Stimulated activated CD8-positive, alpha-beta memory T cell treated with anti-CD3 and anti-CD28 coated beads, Interleukin-15, amount 100 ng/mL, for 1 hour (primary cell): ENCODE results near the gene ACSF3.
"Not testable (repeated sequence)": the region's sequence is repeated elsewhere in the genome, so short reads cannot be mapped to it uniquely, and the experiment has no call there.

Experiments used
- DNase-seq: peaks from one replicate; pipeline ENCODE4 v3.0.0-alpha.2; 2020; ENCODE audit warnings: low read depth

Gene ACSF3

DNA sequence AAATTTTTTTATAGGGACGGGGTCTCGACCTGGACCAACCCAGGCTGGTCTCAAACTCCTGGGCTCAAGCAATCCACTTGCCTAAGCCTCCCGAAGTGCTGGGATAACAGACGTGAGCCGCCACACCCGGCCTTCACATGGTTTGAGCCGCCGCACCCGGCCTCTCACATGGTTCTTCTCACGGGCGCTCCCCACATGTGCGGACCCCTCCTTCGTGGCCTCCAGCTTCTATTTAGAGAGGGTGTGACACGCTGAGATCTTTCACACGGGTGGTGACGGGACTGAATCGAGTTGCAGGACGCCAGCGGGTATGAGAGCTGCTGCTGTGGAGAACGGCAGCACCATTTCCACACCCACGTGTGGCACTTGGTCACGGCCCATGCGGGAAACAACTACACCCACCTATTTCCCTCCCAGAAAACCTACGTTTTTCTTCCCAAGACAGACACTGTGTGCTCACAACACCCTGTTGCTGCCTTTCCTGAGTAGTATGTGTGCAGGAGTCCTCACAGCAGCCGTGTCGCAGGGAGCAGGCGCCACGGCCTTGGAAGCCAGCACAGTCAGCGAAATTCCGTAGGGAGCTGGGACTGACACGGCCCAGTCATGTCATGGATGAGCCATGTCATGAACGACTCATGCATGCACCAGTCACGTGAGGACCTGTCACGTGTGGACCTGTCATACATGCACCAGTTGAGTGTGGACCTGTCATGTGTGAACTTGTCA is 20.1 kb upstream of the ACSF3 start:
- no peak for DNase-seq

DNA sequence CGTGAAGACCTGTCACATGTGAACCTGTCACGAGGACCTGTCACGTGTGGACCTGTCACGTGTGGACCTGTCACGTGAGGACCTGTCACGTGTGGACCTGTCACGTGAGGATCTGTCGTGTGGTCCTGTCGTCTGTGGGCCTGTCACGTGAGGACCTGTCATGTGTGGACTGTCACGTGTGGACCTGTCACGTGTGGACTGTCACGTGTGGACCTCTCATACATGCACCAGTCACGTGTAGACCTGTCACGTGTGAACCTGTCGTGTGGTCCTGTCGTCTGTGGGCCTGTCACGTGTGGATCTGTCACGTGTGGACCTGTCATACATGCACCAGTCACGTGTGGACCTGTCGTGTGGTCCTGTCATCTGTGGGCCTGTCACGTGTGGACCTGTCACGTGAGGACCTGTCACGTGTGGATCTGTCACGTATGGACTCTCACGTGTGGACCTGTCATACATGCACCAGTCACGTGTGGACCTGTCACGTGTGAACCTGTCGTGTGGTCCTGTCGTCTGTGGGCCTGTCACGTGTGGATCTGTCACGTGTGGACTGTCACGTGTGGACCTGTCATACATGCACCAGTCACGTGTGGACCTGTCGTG is 19.5 kb upstream of the ACSF3 start:
- DNase-seq, result not testable (repeated sequence)

GRCh38 chr16:89074803-89075688 is 18.6 kb upstream of the ACSF3 start:
- no peak for DNase-seq

- no peak for DNase-seq
These were observed 17.5 kb upstream of the ACSF3 start for GRCh38 chr16:89076159-89076558.

GRCh38 chr16:89077076-89077475 is 16.6 kb upstream of the ACSF3 start:
- no peak for DNase-seq

- no peak for DNase-seq
These were observed 15.5 kb upstream of the ACSF3 start for GRCh38 chr16:89078172-89078571.

DNA sequence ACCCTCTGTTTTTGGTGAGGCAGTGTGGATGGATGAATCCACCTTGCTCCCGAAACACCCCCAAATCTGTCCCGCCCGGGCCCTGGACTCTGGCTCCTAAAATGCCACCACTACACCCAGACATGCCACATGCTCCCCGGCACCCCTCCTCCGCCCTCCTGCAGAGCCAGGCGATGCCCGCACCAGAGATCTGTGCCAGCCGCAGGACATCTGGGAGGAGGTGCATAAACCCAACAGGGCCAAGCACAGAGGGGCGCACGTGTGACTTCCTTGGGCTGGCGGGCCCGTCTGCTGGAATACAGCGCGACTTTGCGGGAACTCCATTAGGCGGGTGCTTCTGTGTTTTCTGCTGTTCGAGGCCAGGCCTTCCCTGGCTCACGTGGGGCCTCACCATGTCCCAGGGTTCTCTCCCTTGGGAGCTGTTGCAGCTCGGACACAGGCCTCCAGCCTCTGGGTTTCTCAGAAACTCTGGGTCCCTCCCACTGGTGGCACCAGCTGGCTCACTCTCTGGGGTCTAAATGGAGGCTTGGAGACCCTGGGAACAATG is 14.1 kb upstream of the ACSF3 start:
- DNase-seq, result no peak

DNA sequence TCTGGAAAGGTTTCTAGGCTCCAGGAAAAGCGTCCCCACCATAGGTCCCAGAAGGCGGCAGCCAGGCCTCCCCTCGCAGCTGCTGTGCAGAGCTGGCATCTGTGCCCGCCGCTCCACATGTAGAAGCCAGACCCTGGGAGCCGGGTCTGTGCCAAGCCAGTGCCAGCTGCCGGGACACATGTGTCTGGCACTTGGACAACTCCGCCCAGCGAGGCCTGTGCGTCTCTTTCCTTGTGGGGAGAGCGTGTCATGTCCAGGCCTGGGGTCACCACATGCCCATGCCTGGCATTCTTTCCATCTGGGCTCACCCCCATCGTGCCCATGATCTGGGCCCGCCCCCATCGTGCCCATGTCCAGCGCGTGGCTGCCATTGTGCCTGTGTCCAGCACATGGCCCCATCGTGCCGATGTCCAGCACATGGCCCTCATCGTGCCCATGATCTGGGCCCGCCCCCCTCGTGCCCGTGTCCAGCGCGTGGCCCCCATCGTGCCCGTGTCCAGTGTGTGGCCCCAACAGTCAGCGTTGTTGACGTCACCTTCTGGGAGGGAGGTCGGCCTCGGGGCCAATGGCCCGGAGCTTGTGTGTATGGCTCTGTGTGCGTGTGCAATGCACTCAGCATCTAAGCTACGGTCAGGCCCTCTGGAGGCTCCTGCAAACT is 13.3 kb upstream of the ACSF3 start:
- no peak for DNase-seq

DNA sequence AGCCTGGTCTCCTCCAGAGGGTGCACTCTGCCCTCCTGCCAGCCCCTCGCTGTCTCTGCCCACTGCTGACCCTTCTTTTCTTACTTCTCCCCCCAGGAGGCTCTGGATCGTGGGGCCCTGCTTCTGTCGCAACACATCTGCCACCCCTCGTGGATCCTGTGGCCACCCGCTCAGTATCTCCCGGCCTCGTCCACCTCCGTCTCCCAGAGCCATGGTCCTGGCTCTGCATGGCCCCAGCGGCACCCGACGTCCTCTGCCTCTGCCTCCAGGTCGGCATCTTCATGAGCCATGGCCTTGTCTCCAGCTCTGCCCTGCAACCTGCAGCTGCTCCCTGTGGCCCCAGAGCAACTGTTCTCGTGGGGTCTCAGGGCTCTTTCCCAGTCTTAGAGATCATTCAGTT is 12.1 kb upstream of the ACSF3 start:
- no peak for DNase-seq

DNA sequence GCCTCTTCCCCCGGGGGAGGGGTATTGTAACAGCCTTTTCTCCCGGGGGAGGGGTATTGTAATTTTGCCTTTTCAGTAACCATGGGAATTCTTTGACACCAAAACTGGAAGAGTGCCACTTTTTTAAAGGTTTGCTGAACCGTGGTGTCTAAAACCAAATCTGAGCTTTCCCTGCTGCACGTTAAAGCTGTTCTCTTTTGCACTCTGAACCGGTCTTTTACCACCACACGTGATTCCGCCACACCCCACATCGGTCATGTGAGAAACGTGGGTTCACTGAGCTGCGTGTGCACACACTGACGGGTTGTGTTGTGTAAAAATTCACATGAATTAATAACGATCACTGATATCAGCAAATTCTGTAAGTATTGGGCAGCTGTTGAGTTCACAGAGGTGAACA is 9.2 kb upstream of the ACSF3 start:
- DNase-seq, result no peak

DNA sequence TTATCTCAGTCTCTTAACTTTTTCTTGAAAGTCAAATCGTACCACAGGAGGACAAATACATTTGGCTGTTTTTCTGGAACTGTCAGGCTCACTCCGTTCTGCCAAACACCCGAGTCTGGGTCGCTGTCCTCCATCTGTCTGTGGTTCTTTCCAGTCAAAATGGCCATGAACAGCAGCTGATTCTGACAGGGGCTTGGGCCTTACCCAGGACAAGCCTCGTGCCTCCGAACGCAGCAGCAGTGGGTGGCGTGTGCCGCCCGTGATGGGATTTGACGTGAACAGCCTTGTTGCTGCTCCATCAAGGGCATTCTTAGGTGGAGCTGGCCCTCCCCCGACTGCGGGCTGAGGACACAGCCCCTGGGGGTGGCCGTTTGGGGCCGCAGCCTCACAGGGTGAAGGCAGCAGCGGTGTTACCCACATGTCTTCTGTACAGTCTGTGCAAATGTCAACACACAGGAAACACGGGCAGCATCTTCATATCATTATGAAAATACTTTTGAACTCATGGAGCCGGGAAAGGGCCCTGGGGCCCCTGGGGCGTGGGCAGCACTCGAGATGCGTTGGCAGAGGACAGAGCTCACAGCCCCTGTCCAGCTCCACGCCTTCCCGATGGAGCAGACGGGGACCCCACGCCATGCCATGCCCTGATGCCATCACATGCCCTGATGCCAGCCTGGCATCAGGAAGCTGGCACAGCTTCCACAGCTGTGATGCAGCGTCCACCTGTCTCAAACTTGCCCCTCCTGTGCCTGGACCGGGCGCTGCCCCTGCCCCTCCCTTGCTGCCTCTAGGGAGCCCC is 8.6 kb upstream of the ACSF3 start:
- DNase-seq, result no peak

DNA sequence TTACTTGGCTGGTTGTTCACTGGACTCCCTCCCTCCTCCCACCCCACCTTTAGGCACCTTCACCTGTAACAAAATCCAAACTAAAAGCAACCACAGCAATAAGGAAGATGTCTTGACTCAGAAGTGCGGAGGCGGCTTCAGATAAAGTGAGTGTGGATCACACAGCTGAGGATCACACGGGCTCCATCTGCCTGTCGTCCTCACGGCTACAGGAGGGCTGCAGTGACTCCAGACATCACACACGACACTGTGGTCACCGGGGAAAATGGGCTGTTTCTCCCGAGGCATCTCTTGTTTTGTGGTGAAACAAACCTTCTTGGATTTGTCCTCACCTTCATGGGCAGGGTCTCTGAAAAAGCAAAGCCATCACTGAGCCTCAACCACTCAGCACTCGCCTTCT is 7.9 kb upstream of the ACSF3 start:
- DNase-seq, result no peak

GRCh38 chr16:89087922-89088497 is 5.6 kb upstream of the ACSF3 start:
- DNase-seq, result no peak

DNA sequence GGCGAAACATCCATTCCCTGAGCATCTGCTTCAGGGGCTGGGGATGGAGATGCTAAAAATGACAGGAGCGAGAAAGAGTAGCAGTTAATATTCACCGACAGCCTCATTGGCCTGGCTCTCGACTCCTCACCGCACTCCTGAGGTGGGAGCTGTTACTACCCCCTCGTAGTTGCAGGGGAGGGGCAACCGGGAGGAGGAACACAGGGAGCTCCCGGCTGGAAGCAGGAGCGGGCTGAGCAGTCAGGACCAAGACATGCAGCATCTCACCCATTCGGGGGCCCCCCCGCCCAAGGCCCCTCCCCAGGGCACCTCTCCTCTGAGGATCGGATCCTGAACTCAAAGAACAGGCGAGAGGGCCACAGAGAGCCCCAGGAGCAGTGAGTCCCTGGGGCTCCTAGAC is 4.5 kb upstream of the ACSF3 start:
- no peak for DNase-seq

- DNase-seq, result no peak
These were observed 3.4 kb upstream of the ACSF3 start for GRCh38 chr16:89090182-89090630.

GRCh38 chr16:89090669-89091426 is 2.8 kb upstream of the ACSF3 start:
- DNase-seq, result no peak

DNA sequence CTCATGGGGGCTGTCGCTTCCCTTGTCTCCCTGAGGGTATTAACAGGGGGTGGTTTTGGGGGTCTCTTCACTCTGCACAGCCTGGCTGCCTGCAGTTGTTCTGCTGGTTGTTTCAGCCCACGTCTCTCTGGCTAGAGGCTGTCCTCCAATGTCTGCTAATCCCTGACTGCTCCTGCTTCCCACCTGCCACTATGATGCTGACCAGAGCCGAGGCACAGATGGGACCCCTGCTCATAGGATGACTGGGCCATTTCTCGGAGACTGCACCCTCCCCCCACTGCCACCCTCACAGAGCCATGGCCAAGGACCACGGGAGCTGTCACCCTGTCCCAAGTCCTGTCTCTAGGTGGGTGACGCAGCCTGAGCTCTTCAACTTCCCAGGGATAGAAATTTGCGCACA is 1.6 kb upstream of the ACSF3 start:
- no peak for DNase-seq

DNA sequence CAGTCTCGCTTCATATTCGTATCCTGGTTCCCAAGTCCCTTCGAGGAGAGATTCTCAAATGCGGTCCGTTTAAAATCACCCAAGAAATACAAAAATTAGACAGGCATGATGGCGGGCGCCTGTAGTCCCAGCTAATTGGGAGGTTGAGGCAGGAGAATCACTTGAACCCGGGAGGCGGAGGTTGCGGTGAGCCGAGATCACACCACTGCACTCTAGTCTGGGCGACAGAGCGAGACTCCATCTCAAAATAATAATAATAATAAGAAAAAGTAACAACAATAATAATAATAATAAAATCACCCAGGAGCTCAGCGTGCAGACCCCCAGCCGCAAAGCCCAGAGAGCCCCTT is 425 bp upstream of the ACSF3 start:
- not testable (repeated sequence) for DNase-seq

GRCh38 chr16:89094252-89094879 is 714 bp downstream of the ACSF3 start:
- no peak for DNase-seq

DNA sequence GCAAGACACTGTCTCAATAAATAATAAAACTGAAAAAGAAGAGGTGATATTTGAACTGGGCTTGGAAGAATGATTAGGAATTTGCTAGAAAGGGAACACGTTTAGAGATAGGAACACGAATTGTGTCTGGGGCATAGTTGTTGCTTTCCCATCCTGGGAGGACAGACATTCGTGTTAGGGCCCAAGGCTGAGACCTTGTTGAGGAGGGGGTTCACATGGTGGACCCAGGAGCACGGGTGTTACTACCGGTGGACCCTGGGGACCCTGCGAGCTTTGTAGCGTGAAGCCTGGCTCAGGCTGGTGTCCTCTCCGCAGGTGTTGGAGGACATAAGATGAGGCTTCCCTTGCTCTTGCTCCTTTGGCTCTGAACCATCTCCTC is 1.2 kb downstream of the ACSF3 start:
- DNase-seq, result no peak
